Activated CD8-positive, alpha-beta T cell treated with anti-CD3 and anti-CD28 coated beads for 36 hours (primary cell): ENCODE data around the gene ST3GAL2. TPM values are rescaled to one million over a fixed set of nuclear protein-coding genes. Genes with fewer than 3 reads are reported as not detected.

ENCODE experiments used
- ATAC-seq: fragments of 200-7000 bp; cut with Tn5 transposase; one replicate; pipeline ENCODE4 v1.10.0; 2021; ENCODE audit warnings: mild to moderate bottlenecking, moderate library complexity
- CTCF ChIA-PET: fragments of 350-600 bp; sonication (Branson Sonifier 250); formaldehyde crosslinking; loops from one replicate; lab custom pipeline; 2021; ENCODE audit warnings: antibody characterized with exemption; lab: Charles Lee
- POLR2A ChIA-PET: fragments of 350-600 bp; sonication (Branson Sonifier 250); formaldehyde crosslinking; loops from one replicate; lab custom pipeline; 2021; ENCODE audit warnings: antibody characterized with exemption; lab: Charles Lee
- DNase-seq: peaks from one replicate; pipeline ENCODE4 v3.0.0-alpha.2; 2020
- H3K27ac Mint-ChIP-seq: one replicate; pipeline ENCODE4 v1.8.0; 2021; ENCODE audit warnings: mild to moderate bottlenecking, mixed read lengths
- H3K27me3 Mint-ChIP-seq: one replicate; pipeline ENCODE4 v1.8.0; 2021; ENCODE audit warnings: mixed read lengths
- H3K36me3 Mint-ChIP-seq: one replicate; pipeline ENCODE4 v1.8.0; 2021; ENCODE audit warnings: low read depth, mixed read lengths
- H3K4me1 Mint-ChIP-seq: one replicate; pipeline ENCODE4 v1.8.0; 2021; ENCODE audit warnings: low read depth, mixed read lengths
- H3K4me3 Mint-ChIP-seq: one replicate; pipeline ENCODE4 v1.8.0; 2021; ENCODE audit warnings: mild to moderate bottlenecking, moderate library complexity, mixed read lengths
- H3K9me3 Mint-ChIP-seq: one replicate; pipeline ENCODE4 v1.8.0; 2021; ENCODE audit warnings: mixed read lengths
- intact Hi-C: fragments of 100-400 bp; cut with micrococcal nuclease; formaldehyde crosslinking; loops from one replicate; pipeline ENCODE4 v1.10.0; 2022
- total RNA-seq, 2 experiments: library from RNA; stranded (reverse); gene quantifications; one replicate each; pipeline ENCODE4 v1.2.3, GENCODE V29; 2021
- TF ChIP-seq, protein P1 (sequence below): fragments of 200-600 bp; IDR thresholded peaks from one replicate; pipeline ENCODE4 v1.8.0; 2022; ENCODE audit warnings: antibody characterized with exemption, mild to moderate bottlenecking

Gene ST3GAL2
- total RNA-seq, 2 experiments from 2014 or later: 13.2 to 19.0 TPM

DNA sequence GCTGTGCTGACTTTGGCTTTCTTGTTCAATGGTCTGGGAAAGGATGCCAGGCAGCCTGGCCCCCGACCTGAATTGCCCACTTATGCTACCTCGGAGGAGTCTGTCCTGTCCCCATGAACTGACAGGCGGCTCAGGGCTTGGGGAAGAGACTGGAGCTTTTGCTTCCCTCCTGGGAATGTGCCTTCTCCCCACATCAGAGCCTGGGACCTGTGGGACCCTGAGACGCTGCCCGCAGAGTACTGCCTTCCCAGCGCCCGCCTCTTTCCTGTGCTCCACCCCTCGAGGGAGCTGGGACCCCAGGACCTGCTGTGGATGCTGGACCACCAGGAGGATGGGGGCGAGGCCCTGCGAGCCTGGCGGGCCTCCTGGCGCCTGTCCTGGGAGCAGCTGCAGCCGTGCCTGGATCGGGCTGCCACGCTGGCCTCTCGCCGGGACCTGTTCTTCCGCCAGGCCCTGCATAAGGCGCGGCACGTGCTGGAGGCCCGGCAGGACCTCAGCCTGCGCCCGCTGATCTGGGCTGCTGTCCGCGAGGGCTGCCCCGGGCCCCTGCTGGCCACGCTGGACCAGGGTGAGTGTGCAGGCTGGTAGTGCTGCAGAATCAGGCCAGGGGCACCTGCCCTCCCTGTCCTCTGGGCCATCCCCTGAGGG is 34.0 kb upstream of the ST3GAL2 start:
- ChIA-PET CTCF (interaction anchor here (0.6 kb wide), 1 partner anchor 79 kb away, joined by 3 read pairs; no protein-coding TSS in a partner anchor), POLR2A (interaction anchor here (1.0 kb wide), 1 partner anchor 78 kb away, joined by 3 read pairs; no protein-coding TSS in a partner anchor)

DNA sequence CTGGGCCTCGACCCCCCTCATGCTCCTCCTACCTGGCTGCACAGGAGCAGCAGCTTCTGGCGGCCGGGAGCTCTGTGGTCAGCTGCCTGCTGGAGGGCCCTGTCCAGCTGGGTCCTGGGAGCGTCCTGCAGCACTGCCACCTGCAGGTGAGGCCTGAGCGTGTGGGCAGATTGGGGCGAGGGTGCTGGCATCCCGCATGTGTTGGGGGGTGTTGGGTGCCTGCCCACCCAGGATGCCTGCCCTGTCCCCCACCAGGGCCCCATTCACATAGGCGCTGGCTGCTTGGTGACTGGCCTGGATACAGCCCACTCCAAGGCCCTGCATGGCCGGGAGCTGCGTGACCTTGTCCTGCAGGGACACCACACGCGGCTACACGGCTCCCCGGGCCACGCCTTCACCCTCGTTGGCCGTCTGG is 32.0 kb upstream of the ST3GAL2 start:
- Mint-ChIP-seq H3K36me3 (no peaks in the 10 kb centered on the region), H3K27me3 (no peaks in the 10 kb centered on the region), H3K4me1 (peaks cover 3% of the 10 kb centered on the region), H3K27ac (no peak overlapping the region), H3K9me3 (no peaks in the 10 kb centered on the region), H3K4me3 (no peak overlapping the region)
- DNase-seq (no peak), ATAC-seq (no peak)
- intact Hi-C loops: no loop called here
- TF ChIP-seq, protein P1, sequence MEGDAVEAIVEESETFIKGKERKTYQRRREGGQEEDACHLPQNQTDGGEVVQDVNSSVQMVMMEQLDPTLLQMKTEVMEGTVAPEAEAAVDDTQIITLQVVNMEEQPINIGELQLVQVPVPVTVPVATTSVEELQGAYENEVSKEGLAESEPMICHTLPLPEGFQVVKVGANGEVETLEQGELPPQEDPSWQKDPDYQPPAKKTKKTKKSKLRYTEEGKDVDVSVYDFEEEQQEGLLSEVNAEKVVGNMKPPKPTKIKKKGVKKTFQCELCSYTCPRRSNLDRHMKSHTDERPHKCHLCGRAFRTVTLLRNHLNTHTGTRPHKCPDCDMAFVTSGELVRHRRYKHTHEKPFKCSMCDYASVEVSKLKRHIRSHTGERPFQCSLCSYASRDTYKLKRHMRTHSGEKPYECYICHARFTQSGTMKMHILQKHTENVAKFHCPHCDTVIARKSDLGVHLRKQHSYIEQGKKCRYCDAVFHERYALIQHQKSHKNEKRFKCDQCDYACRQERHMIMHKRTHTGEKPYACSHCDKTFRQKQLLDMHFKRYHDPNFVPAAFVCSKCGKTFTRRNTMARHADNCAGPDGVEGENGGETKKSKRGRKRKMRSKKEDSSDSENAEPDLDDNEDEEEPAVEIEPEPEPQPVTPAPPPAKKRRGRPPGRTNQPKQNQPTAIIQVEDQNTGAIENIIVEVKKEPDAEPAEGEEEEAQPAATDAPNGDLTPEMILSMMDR: no peak
- ChIA-PET CTCF (no interaction called here), POLR2A (no interaction called here)

More for the DNA sequence above, 34.0 kb upstream of the ST3GAL2 start:
- intact Hi-C loops: no loop called here
- H3K27me3 Mint-ChIP-seq: no peaks in the 10 kb centered on the region
- H3K4me1 Mint-ChIP-seq: peaks cover 17% of the 10 kb centered on the region
- H3K4me3 Mint-ChIP-seq: no peak overlapping the region
- H3K9me3 Mint-ChIP-seq: no peaks in the 10 kb centered on the region
- TF ChIP-seq, protein P1: no peak
- ATAC-seq (no peak), DNase-seq (no peak)
- no peak overlapping the region for H3K27ac Mint-ChIP-seq
- H3K36me3 Mint-ChIP-seq: peaks cover 3% of the 10 kb centered on the region

GRCh38 chr16:70470141-70470926 is 31.4 kb upstream of the ST3GAL2 start:
- DNase-seq (no peak), ATAC-seq (no peak)
- Mint-ChIP-seq H3K9me3 (no peaks in the 10 kb centered on the region), H3K27ac (peak overlapping the region; percentile 12), H3K4me3 (no peak overlapping the region), H3K4me1 (no peaks in the 10 kb centered on the region), H3K27me3 (no peaks in the 10 kb centered on the region), H3K36me3 (no peaks in the 10 kb centered on the region)
- TF ChIP-seq, protein P1: no peak
- intact Hi-C loops: no loop called here
- ChIA-PET CTCF (no interaction called here), POLR2A (interaction anchor here (1.5 kb wide), 1 partner anchor 17 kb away, joined by 4 read pairs; no protein-coding TSS in a partner anchor)

GRCh38 chr16:70468776-70469525 is 30.1 kb upstream of the ST3GAL2 start:
- Mint-ChIP-seq H3K4me3 (no peak overlapping the region), H3K9me3 (no peaks in the 10 kb centered on the region), H3K27ac (no peak overlapping the region), H3K4me1 (no peaks in the 10 kb centered on the region), H3K36me3 (peaks cover 3% of the 10 kb centered on the region), H3K27me3 (no peaks in the 10 kb centered on the region)
- ATAC-seq: no peak
- ChIA-PET POLR2A (interaction anchor here (1.0 to 1.5 kb wide), 4 partner anchors 8 to 25 kb away, joined by 3 to 4 read pairs (median 4); partner anchors contain the start of gene FCSK), CTCF (no interaction called here)
- intact Hi-C loops: no loop called here
- TF ChIP-seq, protein P1: no peak
- no peak for DNase-seq
